SKM-1 treated with dmso at 0.1 percent for 144 hours (cell line): ENCODE measurements around the gene EXOC3L4.
"Not testable (repeated sequence)": the region's sequence is repeated elsewhere in the genome, so short reads cannot be mapped to it uniquely, and the experiment has no call there.

Experiments used
- DNase-seq: peaks from one replicate; lab custom pipeline; 2025; ENCODE audit not compliant: unreplicated experiment; lab: John Stamatoyannopoulos, UW

EXOC3L4 gene

GRCh38 chr14:103119527-103119926 lies 25.0 kb downstream of the EXOC3L4 start:
- DNase-seq: not testable (repeated sequence)

- DNase-seq: peak; percentile 72
Observed at GRCh38 chr14:103121121-103121845, 26.8 kb downstream of the EXOC3L4 start.

GRCh38 chr14:103121846-103122584 lies 27.5 kb downstream of the EXOC3L4 start:
- DNase-seq: peak; percentile 70

- no peak for DNase-seq
Observed at GRCh38 chr14:103122585-103122946, 28.0 kb downstream of the EXOC3L4 start.

- no peak for DNase-seq
Observed at GRCh38 chr14:103122947-103123633, 28.6 kb downstream of the EXOC3L4 start, which contains the start of gene TNFAIP2. Gene TNFAIP2, plus strand, starts transcription at chr14:103123461. Its CDS starts 2,997 bp downstream, at chr14:103126458.

DNA sequence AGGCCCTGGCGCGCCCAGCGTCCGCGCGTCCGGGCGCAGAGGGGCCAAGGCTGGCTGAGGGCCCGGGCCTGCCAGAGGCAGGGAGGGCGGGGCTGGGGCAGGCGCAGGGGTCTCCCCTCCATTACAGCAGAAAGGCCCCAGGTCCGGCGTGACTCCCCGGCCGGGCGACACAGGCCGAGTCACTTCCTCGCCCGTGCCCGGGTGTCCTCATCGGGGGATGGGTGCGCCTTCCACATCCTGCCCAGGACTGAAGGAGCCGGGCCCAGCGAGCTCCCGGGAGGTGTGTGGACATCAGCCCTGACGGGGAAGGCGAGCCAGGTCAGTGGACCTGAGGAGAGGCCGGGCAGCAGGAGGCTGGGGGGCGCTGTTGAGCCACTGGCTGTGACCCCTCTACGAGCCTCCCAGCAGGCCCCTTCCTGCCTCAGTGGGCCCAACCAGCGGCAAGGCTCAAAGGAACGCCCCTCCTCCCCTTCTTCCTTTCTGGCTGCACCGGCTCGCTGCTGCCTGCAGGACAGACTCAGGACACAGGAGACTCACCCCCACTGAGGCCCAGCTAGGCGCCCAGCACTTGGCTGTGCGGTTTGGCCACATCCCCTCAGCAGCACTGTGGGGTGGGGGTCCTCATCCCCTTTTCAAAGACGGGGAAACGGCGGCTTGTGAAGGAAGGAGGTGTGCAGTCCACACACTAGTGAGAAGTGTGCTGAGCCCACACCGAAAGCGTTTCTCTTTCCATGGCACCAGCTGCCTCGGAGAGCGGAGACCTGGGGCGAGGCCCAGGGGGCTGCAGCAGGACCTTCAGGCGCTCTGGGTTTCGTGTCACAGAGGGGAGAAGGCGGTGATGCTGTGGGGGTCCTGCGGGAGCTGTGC lies 29.3 kb downstream of the EXOC3L4 start:
- DNase-seq: no peak

DNA sequence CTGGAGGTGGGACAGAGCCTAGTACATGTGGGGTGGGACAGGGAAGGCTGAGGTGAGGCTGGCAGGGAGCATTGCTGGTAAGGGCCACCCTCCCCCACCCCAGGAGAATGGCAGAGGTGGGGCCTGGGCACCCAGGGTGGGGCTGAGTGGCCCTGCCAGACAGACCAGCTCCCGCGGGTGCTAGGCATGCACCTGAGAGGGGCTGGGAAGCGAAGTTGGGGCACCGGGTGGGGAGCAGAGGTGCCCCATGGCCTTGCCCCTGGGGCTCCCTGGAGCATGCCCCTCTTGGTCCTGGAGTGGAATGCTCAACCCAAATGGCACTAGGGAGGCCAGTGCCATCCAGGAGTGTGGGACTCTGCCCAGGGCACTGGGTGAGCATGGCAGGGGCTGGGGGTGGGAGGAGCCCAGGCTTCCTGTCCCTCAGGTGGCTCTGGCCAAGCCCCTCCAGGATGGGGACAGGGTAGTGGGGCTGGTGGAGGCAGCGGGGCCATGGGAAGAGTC lies 30.0 kb downstream of the EXOC3L4 start:
- no peak for DNase-seq

DNA sequence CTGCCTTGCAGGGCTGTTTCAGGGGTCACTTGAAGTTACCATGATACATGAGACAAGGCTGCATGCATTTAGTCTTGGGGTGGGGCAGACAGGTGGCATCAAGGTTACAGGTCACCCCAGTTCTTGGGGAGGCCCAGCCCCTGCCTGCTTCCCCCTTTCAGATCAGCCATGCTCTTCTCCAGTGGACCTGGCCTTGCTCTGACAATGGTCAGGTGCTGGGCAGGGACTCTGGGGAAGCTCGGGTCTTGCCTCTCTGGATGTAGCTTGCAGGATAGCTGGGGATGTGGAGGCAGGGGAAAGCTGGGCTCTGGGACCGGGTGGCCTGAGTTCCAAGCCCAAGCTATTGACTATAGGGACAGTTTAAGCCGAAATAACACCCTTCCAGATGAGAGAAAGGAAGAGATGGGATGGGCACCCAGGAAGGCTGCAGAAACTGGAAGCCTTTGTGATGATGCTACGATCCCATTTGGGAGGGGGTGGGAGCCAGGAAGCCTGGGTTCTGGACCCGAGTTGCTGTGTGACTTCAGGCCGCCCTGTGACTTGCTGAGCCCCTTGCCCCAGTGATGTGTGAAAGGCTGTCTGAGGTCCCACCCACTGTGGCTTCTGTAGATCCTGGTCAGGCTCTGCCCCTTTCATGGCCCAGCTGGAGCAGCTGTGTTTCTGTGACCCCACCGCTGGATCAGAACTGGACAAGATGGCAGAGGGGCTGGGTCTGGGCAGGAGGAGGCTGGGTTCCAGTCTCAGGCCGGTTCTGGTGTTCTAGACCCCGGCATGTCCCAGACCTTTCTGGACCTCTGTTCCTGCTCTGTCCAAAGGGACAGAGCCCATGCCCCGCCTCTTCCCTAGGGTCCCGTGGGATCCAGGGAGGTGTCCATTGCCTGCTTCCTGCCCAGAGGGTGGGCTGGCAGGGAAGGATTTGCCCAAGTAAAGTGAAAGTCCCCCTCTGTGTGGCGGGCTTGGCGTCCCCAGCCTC lies 30.9 kb downstream of the EXOC3L4 start:
- no peak for DNase-seq

DNA sequence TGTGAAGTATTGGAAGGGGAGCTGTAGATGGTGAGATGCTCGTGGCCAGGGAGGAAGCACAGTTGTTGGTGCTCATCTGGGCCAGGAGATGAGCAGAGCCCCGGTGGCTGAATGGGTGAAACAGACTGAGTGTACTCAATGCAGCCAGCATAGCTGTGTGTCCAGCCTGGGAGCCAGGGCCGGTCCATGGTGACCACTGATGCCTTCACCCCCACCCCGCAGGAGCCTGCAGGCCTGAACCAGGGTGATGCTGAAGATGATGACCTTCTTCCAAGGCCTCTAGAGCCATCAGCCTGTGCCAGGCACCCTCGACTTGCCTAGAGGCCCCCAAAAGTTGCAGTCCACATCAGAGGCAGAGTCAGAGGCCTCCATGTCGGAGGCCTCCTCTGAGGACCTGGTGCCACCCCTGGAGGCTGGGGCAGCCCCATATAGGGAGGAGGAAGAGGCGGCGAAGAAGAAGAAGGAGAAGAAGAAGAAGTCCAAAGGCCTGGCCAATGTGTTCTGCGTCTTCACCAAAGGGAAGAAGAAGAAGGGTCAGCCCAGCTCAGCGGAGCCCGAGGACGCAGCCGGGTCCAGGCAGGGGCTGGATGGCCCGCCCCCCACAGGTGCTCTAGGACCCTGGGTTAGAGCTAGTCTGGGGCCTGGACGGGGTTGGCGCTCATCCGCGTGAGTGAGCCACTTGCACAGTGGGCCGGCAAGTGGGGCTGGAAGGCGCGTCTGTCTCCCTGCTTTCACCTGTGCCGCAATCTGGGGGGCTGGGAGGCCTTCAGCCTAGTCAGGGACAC lies 31.8 kb downstream of the EXOC3L4 start:
- no peak for DNase-seq

- no peak for DNase-seq
Observed at GRCh38 chr14:103126873-103127304, 32.4 kb downstream of the EXOC3L4 start.

DNA sequence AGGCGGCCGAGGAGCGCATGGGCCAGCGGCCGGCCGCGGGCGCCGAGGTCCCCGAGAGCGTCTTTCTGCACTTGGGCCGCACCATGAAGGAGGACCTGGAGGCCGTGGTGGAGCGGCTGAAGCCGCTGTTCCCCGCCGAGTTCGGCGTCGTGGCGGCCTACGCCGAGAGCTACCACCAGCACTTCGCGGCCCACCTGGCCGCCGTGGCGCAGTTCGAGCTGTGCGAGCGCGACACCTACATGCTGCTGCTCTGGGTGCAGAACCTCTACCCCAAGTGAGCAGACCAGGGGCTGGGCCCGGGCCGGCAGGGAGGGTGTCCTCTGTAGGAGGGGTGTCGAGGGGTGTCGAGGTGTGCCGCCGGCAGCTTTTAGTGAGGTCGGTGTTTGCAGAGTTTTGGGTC lies 32.8 kb downstream of the EXOC3L4 start:
- no peak for DNase-seq

GRCh38 chr14:103127861-103128598 lies 33.5 kb downstream of the EXOC3L4 start:
- no peak for DNase-seq

DNA sequence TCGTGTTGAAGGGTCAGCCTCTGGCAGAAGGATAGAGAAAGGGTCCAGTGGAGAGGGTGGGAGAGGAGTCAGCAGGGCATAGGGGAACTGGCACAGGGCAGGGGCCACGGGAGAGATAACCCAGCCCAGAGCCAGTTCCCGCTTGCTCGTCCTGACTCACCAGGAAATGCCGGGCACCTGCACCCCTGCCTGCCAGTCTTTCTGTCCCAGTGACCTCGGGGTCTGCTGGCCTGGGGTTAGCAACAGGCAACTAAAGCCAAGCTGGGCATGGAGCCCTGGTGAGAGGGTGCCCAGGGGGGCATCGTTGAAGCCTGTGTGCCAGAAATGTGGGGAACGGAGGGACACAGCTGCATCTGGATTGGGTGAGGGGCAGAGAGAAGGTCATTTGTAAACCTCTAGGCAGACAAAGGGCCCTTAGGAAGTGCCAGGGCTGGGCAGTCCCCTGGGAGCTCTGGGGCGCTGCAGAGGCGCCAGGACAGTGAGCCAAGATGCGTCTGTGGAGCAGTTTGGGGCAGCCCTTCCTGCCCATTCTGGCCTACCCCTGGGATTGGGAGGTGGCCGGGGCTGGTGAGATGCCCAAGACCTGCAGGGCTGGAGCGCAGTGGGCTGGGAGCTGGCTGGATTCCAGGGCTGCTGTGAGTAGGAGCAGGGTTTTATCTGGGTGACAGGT lies 34.2 kb downstream of the EXOC3L4 start:
- no peak for DNase-seq

DNA sequence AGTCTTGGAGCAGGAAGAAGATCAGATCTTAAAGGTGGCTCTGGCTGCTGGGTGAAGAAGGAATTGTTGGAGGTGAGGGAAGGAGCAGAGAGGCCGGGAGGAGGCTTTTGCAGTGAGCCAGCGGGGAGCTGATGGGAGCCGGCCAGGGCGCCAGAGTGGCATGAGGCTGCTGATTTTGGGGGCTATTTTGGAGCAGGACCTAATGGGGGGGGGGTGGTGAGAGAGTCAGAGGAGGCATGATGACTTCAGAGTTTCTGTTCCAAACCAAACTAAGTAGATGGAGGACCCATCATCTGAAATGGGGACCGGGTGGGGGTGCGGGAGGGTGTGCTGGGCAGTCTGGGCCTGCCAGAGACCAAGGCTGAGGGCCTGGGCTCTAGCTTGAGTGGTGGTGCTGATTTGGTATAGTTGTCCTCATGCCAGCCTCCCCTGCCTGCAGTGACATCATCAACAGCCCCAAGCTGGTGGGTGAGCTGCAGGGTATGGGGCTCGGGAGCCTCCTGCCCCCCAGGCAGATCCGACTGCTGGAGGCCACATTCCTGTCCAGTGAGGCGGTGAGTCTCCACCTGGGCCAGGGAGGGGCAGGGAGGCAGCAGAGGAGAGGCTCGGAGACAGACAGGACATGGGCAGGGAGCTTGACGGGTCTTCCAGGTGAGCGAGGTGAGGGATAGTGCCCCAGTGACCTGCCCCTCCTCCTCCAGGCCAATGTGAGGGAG lies 34.9 kb downstream of the EXOC3L4 start:
- DNase-seq: no peak

- DNase-seq: no peak
Observed at GRCh38 chr14:103130017-103130764, 35.7 kb downstream of the EXOC3L4 start.

GRCh38 chr14:103130965-103131364 lies 36.4 kb downstream of the EXOC3L4 start:
- no peak for DNase-seq
